Natural killer cell (primary cell): ENCODE data around the gene CST5. TPM values are rescaled to one million over a fixed set of nuclear protein-coding genes. Genes with fewer than 3 reads are reported as not detected.
"Not testable (repeated sequence)": the region's sequence is repeated elsewhere in the genome, so short reads cannot be mapped to it uniquely, and the experiment has no call there.

ENCODE experiments used
- ATAC-seq, 3 donors: fragments of 150-1000 bp in 2 of 3; fragments of 200-7000 bp in 1 of 3; cut with Tn5 transposase; 1 replicate in 1 of 3; 2 replicates in 2 of 3; pipeline ENCODE4 v1.10.0; 2021; ENCODE audit warnings: mild to moderate bottlenecking in 2 of 3, moderate library complexity in 2 of 3
- DNase-seq, 2 donors: peaks; one replicate each; pipeline versions ENCODE4 v3.0.0 to v3.0.0-alpha.2; 2013 to 2021; ENCODE audit warnings: mixed read lengths in 1 of 2
- H3K27ac ChIP-seq: one replicate; pipeline ENCODE4 v1.5.1; 2013; ENCODE audit warnings: mild to moderate bottlenecking, low read length
- H3K27me3 ChIP-seq: one replicate; pipeline ENCODE4 v1.6.1; 2013; ENCODE audit warnings: low read length; ENCODE audit not compliant: control insufficient read depth, insufficient read depth
- H3K36me3 ChIP-seq: one replicate; pipeline ENCODE4 v1.6.1; 2013; ENCODE audit warnings: low read length; ENCODE audit not compliant: control insufficient read depth, insufficient read depth
- H3K4me1 ChIP-seq: one replicate; pipeline ENCODE4 v1.6.1; 2013; ENCODE audit warnings: low read length; ENCODE audit not compliant: control insufficient read depth, insufficient read depth
- H3K4me3 ChIP-seq: one replicate; pipeline ENCODE4 v1.5.1; 2013; ENCODE audit warnings: low read length
- H3K9me3 ChIP-seq: one replicate; pipeline ENCODE4 v1.6.1; 2013; ENCODE audit warnings: low read length; ENCODE audit not compliant: control insufficient read depth, insufficient read depth
- H3K27ac Mint-ChIP-seq, 2 donors: one replicate each; pipeline ENCODE4 v1.8.0; 2022; ENCODE audit warnings: mild to moderate bottlenecking in 2 of 2, mixed read lengths in 2 of 2, moderate library complexity in 1 of 2
- H3K27me3 Mint-ChIP-seq, 2 donors: one replicate each; pipeline ENCODE4 v1.8.0; 2022; ENCODE audit warnings: low read depth in 2 of 2, mixed read lengths in 2 of 2
- H3K36me3 Mint-ChIP-seq: one replicate; pipeline ENCODE4 v1.8.0; 2022; ENCODE audit warnings: mixed read lengths
- H3K4me1 Mint-ChIP-seq, 2 donors: one replicate each; pipeline ENCODE4 v1.8.0; 2022; ENCODE audit warnings: mixed read lengths in 2 of 2
- H3K4me3 Mint-ChIP-seq: one replicate; pipeline ENCODE4 v1.8.0; 2022; ENCODE audit warnings: mild to moderate bottlenecking, moderate library complexity, mixed read lengths
- H3K9me3 Mint-ChIP-seq, 2 donors: one replicate each; pipeline ENCODE4 v1.8.0; 2022; ENCODE audit warnings: mixed read lengths in 2 of 2
- CTCF ChIP-seq: fragments of 200-600 bp; IDR thresholded peaks from one replicate; pipeline ENCODE4 v1.8.0; 2022; ENCODE audit warnings: antibody characterized with exemption
- WGBS: methylation state at CpG from one replicate; pipeline ENCODE4 v1.1.7; 2013; ENCODE audit warnings: missing lambda C conversion rate; ENCODE audit not compliant: insufficient coverage; 5-methylcytosine and 5-hydroxymethylcytosine counted together
- intact Hi-C: fragments of 100-400 bp; cut with micrococcal nuclease; formaldehyde crosslinking; loops from one replicate; pipeline ENCODE4 v1.14.2; 2022
- total RNA-seq, 4 donors: library from RNA; stranded (reverse); fragments of 120-200 nt in 1 of 4; gene quantifications; one replicate each; pipeline versions ENCODE4 v1.2.3 to v1.2.4, GENCODE V29; 2013 to 2022

Gene CST5
- total RNA-seq, 3 donors from 2014 or later (not counting 1 experiment from before 2014, with no cell fraction given): not detected

DNA sequence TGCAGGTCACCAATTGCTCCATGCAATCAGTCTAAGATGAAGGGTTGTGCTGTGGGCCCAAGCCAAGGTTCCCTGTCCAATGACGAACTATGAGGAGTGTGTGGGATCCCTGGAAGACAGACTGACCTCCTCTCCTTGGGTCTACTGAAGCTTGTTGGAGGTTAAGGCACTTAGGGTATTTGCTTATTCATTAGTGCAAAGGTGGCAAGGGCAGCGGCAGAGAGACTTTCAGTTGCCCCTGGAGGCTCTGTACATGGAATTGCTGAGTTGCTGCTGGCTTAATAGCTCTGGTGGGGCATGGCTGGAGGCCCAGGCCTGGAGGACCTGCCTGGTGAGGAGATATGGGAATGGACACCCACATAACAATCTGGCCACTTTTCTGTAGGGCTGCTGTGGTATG lies 29.8 kb upstream of the CST5 start:
- WGBS: 91% methylated on average over 2 of the region's 2 CpGs
- Histone ChIP-seq H3K9me3 (no peaks in the 10 kb centered on the region), H3K4me3 (no peak overlapping the region), H3K27ac (no peak overlapping the region), H3K4me1 (no peaks in the 10 kb centered on the region), H3K36me3 (no peaks in the 10 kb centered on the region), H3K27me3 (no peaks in the 10 kb centered on the region)
- Mint-ChIP-seq H3K9me3 (peaks cover 10 to 14% of the 10 kb centered on the region in 2 donors), H3K27ac (no peak overlapping the region), H3K27me3 (peaks cover 49 to 75% of the 10 kb centered on the region in 2 donors), H3K36me3 (peaks cover 32% of the 10 kb centered on the region), H3K4me3 (no peak overlapping the region), H3K4me1 (no peaks in the 10 kb centered on the region)
- DNase-seq (no peak), ATAC-seq (no peak)
- no peak for TF ChIP-seq CTCF
- intact Hi-C loops: no loop called here

- Mint-ChIP-seq H3K27me3 (peaks cover 37 to 57% of the 10 kb centered on the region in 2 donors), H3K36me3 (peaks cover 32% of the 10 kb centered on the region), H3K4me3 (no peak overlapping the region), H3K4me1 (no peaks in the 10 kb centered on the region), H3K27ac (no peak overlapping the region), H3K9me3 (peaks cover 10 to 14% of the 10 kb centered on the region in 2 donors)
- no peak for DNase-seq
- no peaks in the 10 kb centered on the region for H3K4me1 ChIP-seq
- intact Hi-C loops: no loop called here
- H3K4me3 ChIP-seq: no peak overlapping the region
- H3K9me3 ChIP-seq: no peaks in the 10 kb centered on the region
- WGBS: 67% methylated on average over 1 of the region's 1 CpG
- no peaks in the 10 kb centered on the region for H3K27me3 ChIP-seq
- H3K36me3 ChIP-seq: no peaks in the 10 kb centered on the region
- ATAC-seq: no peak
- no peak for TF ChIP-seq CTCF
- H3K27ac ChIP-seq: no peak overlapping the region
These were observed 28.0 kb upstream of the CST5 start for GRCh38 chr20:23907579-23907978.

DNA sequence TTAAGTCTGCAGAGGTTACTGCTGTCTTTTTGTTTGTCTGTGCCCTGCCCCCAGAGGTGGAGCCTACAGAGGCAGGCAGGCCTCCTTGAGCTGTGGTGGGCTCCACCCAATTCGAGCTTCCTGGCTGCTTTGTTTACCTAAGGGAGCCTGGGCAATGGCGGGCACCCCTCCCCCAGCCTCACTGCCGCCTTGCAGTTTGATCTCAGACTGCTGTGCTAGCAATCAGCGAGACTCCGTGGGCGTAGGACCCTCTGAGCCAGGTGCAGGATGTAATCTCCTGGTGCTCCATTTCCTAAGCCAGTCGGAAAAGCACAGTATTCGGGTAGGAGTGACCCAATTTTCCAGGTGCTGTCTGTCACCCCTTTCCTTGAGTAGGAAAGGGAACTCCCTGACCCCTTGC lies 22.8 kb upstream of the CST5 start:
- H3K4me3 ChIP-seq, H3K4me1 ChIP-seq, intact Hi-C loops, H3K27ac Mint-ChIP-seq, H3K36me3 ChIP-seq, H3K27ac ChIP-seq, ATAC-seq, H3K9me3 ChIP-seq, H3K4me1 Mint-ChIP-seq, DNase-seq, H3K9me3 Mint-ChIP-seq, H3K4me3 Mint-ChIP-seq, H3K27me3 ChIP-seq: not testable (repeated sequence)
- Mint-ChIP-seq H3K36me3 (peaks cover 15% of the 10 kb centered on the region), H3K27me3 (peaks cover 26 to 44% of the 10 kb centered on the region in 2 donors)
- WGBS: 84% methylated on average over 5 of the region's 8 CpGs

- H3K4me3 ChIP-seq, ATAC-seq, H3K36me3 ChIP-seq, intact Hi-C loops, H3K9me3 Mint-ChIP-seq, H3K4me1 Mint-ChIP-seq, H3K36me3 Mint-ChIP-seq, DNase-seq, H3K27ac ChIP-seq, H3K4me1 ChIP-seq, H3K27me3 ChIP-seq, H3K27ac Mint-ChIP-seq, H3K9me3 ChIP-seq, H3K4me3 Mint-ChIP-seq: not testable (repeated sequence)
- WGBS: 93% methylated on average over 4 of the region's 4 CpGs
- peaks cover 27 to 32% of the 10 kb centered on the region in 2 donors for H3K27me3 Mint-ChIP-seq
These were observed 11.3 kb upstream of the CST5 start for GRCh38 chr20:23890867-23891266.
